Stimulated activated CD4-positive, alpha-beta T cell treated with anti-CD3 and anti-CD28 coated beads, Interleukin-1b, Interleukin-23, amount 100 ng/mL, for 1 hour (primary cell): ENCODE measurements around the gene CNNM3.
"Not testable (repeated sequence)": the region's sequence is repeated elsewhere in the genome, so short reads cannot be mapped to it uniquely, and the experiment has no call there.

Source experiments
- DNase-seq, 2 donors: peaks; one replicate each; pipeline ENCODE4 v3.0.0-alpha.2; 2020; ENCODE audit warnings: low read depth in 2 of 2

The CNNM3 gene

GRCh38 chr2:96839293-96839874, 23.3 kb downstream of the CNNM3 start:
- DNase-seq: peak; percentile 46 to 52

- DNase-seq: no peak
Observed at GRCh38 chr2:96839875-96840850, 24.1 kb downstream of the CNNM3 start.

DNA sequence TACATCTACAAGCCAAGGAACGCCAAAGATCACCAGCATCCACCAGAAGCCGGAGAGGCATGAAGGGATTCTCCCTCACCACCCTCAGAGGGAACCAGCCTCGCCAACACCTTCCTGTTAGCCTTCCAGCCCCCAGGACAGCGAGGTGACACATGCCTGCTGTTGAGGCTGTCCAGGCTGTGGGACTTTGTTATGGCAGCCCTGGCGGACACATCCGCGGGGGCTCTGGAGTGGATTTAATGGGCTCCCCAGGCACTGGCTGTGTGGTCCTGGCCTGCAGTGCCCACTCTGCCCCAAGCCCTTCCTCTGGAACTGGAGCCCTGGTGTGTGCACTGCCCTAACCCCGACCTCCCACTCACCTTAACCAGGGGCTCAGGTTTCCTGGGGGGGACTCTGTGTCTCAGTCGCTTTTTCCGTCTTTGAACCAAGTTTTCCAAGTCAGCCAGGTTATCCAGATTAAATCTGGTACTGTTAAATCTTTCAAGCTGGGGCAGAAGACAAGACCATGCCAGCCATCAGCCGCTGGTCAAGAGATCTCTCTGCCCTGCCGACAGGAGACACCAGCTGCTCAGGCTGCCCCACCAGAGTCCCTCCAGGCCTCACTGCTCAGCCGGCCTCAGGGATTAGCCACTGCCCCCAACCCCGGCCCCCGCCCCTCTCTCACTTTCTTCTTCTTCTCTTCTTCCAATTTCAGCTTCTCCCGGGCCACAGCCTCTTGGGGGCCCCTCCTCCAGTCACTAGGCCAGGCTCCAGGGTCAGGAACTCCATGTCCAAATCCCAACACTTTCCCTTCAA, 25.8 kb downstream of the CNNM3 start:
- no peak for DNase-seq

- DNase-seq: no peak
Observed at GRCh38 chr2:96842600-96842999, 26.5 kb downstream of the CNNM3 start.

DNA sequence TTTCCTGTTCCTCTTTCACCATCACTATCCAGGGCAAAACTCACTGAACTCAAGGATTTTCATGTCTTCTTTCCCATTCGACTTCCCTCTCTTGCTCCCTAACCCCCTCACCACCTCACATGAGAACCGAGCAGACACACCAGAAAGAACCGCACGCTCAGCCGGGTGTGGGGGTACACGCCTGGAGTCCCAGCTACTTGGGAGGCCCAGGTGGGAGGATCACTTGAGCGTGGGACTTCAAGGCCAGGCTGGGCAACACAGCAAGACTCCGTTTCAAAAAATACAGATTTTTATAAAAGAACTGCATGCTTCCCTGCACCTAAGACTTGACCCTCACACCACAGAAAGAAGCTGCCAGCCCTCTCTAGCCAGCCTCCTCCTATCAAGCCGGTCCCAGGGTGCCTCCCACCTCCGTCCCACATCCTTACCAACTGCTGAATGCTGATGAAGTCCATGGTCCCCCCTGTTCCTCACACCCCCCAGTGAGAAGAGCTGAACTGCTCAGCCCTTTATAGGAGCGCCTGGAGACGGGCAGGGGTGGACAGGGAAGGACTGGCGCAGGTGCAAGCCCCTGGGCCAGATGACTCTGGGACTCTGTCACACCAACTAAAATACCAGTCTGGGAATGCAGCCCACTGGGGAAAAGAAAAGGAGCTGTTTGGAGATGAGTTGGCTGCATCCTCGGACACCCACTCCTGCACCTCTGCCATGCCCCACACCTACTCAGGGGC, 27.6 kb downstream of the CNNM3 start, which contains the start of gene ANKRD23:
Gene ANKRD23 (minus strand): TSS at position 484 of the 731 bp plus-strand sequence. CDS start 29 bp downstream, at position 455.
- DNase-seq: no peak

DNA sequence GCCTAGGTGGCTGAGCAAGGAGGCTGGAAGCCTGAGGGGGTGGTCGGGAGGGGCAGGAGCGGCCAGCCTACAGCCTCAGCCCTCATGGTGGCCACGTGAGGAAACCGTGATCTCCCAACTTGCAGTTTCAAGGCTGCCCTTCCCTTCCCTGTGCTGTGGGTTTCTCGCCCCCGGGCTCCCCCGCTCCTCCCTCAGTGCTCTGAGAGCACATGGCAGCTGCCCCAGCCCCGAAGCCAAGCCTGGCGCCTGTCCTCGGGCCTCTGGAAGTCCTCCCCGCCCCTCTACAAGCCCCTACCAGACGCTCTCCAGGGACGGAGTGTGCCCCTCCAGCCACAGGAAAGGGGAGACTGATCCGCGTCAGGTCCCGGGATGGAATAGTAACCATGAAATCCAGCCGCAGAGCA, 28.3 kb downstream of the CNNM3 start:
- DNase-seq: no peak

GRCh38 chr2:96846825-96847224, 30.8 kb downstream of the CNNM3 start:
- DNase-seq: no peak

- no peak for DNase-seq
Observed at GRCh38 chr2:96847586-96847985, 31.5 kb downstream of the CNNM3 start.

GRCh38 chr2:96848264-96848663, 32.2 kb downstream of the CNNM3 start:
- DNase-seq: no peak

DNA sequence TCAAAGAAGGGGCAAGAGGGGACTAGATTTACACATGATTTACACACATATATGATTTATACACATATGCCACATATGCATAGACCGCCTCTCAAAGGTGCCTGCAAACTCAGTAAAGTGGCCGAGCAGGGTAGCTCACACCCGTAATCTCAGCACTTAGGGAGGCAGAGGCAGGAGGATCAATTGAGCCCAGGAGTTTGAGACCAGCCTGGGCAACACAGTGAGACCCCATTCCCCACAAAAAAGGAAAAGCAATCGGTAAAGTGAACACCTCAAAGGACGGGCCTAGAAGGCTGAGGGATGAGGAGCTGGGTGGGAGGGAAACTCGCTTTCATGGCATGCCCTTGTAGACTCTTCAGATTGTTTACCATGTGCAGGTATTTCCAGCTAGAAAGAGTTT, 36.6 kb downstream of the CNNM3 start:
- DNase-seq: no peak

DNA sequence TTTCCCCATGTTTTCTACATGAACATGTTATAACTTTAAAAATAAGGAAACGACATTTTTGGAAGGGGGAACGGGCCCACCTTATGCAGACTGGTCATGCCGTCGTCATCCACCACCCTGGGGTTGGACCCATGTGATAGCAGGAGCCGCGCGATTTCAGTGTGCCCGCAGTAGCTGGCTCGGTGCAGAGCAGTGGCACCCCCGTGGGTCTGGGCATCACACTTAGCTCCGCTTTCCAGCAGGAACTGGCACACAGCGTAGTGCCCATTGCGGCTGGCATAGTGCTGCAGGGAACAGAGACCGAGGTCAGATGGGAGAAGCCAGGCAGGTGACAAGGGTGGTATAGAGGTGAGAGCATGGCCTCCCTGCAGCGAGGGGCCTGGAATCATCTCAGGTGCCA, 37.3 kb downstream of the CNNM3 start:
- DNase-seq: no peak

DNA sequence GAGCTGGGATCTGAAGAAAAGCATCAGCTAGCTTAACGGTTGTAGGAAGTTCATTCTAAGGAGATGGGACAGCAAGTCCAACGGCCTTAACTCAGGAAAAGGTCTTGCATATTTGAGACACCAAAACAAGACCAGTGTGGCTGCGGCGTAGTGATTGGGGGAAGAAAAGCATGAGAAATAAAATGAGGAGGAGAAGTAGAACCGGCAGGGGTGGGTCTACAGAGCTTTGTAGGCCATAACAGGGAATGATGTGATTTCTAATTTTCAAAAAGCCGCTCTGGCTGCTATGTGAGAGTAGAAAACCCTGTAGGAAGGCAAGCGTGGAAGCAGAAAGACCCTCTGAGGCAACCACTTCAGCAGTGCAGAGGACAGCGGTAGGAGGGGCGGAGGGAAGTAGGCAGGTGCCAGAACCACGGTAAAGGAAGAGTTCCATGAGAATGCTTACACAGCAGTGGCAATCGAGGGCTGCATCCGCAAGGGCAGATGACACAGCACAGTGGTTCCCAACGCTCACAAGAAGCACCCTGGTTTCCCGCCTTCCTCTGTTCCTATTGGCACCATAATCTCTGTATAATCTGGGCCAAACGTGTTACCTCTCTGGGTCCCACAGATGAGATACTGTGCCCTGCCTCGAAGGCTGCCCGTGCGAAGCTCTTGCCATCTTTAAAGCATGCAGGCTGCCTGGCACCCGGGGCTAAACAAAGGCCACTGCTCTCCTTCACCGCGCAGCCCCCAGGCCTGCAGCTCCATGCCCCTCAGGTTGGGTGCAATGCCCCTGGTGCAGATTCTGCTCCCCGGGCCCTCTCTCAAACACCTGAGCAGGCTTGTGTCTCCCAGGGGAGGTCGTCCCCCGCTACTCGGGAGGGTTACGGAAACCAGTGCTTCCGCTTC, 41.0 kb downstream of the CNNM3 start:
- no peak for DNase-seq

GRCh38 chr2:96857667-96858372, 41.8 kb downstream of the CNNM3 start, which contains the start of gene ANKRD39:
ANKRD39 (minus strand) TSS chr2:96858016; CDS start chr2:96857987, 29 bp downstream.
- DNase-seq: peak; percentile 96

DNA sequence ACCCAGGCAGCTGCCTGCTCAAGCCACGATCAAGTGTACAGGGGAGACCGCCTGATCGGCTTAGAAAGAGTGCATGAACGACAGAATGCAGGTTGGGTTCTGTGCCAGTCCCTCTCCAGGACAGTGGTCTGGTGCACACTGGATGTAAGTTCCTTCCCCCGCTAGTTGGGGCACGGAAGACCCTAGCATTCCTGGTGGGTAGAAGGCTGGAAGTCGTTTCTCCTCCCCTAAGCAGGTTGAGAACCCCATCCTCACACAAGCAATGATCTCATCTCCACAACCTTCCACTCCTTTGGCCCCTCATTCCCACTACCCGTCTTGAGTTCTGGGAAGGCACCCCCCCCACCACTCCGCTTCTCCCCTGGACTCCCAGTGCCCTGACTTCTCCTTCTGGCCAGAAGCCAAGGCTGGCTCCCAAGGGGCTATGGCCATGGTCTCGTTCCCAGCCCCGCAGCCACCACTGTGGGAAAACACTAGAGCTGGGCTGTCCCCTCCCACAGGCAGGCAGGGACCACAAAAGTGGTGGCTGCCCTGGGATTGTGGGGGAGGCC, 43.1 kb downstream of the CNNM3 start:
- DNase-seq: no peak

- no peak for DNase-seq
Observed at GRCh38 chr2:96859681-96860064, 43.6 kb downstream of the CNNM3 start.

DNA sequence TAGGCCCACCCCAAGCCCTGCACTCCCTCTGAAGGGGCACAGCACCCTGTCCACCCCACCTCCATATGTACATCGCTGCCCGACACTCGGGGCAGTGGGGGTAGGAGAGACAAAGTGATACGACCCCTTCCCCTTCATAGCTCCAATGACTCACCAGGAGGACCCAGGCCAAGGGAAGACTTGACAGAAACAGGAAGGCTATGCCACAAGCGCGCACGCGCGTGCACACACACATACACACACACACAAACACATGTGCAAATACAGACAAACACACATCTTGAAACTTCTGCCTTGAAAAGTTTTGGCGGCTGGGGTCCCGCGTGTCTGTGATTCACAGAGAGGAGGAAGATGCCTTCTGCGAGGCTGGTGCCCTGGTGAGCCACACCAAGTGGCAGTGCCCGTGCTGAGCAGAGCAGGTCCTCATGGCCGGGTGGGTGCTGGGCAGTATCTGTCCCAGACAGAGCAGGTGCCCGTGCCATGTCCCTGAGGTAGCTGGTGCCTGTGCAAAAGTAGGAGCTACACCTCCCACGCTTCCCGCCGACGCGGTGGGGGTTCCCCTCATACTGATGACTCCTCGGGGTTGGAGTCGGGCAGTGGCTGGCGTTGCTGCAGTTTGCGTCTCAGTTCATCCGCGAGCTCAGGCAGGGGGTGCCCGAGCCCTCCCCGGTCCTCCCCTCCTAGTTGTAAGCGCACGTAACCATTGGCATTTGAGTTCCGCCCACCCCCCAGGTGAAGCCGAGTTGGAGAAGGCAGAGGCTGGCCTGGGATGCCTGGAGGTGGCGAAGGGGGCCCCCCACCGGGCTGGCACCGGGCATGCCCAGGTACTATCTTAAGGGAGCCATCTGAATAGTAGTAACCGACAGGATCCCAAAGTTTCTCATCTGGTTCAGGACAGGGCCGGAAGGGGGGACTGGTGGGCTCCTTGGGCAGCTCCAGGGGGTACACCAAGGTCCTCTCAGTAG, 44.3 kb downstream of the CNNM3 start:
- no peak for DNase-seq

- no peak for DNase-seq
Observed at GRCh38 chr2:96861074-96861473, 45.0 kb downstream of the CNNM3 start.

DNA sequence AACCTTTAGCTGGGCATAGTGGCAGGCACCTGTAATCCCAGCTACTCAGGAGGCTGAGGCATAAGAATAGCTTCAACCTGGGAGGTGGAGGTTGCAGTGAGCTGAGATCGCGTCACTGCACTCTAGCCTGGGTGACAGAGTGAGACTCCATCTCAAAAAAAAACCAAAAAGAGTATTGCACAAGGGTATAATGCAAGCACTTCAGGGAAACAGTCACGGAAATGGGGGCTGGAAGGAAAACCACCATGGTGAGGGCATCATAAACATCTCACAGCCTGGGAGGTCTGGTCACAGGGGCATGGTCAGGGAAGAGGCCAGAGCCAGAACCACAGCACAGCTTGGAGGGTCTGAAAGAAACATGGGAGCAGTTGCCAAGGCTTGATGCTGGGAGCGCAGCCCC, 47.0 kb downstream of the CNNM3 start:
- DNase-seq: not testable (repeated sequence)
